ENCODE measurements around the gene KCNIP1. TPM values are rescaled to one million over a fixed set of nuclear protein-coding genes. Genes with fewer than 3 reads are reported as not detected.

Gene KCNIP1
- total RNA-seq, 2 donors from 2014 or later = 0.52 to 0.99 TPM

- DNase-seq = no peak
- Histone ChIP-seq H3K4me1 (no peaks in the 10 kb centered on the region), H3K27ac (no peak overlapping the region), H3K4me3 (no peak overlapping the region), H3K36me3 (replicated peaks in 1 of 2; ENCODE audit: insufficient read depth in 1 of 2, low read depth in 2 of 2) (no peaks in the 10 kb centered on the region), H3K27me3 (no peaks in the 10 kb centered on the region), H3K9me3 (no peaks in the 10 kb centered on the region)
- 55 to 57% methylated on average over 10 of the region's 10 CpGs for WGBS, 2 donors
- no peak for ATAC-seq
- intact Hi-C loops (cut with DNase I) = no loop called here
- TF ChIP-seq CTCF (IDR thresholded peaks at IDR 0.05) = no peak
- no peak for TF ChIP-seq POLR2A (IDR thresholded peaks at IDR 0.05)
Measured at GRCh38 chr5:170603109-170603508, 99.3 kb downstream of the KCNIP1 start.

GRCh38 chr5:170603578-170604565, 100.1 kb downstream of the KCNIP1 start:
- no peaks in the 10 kb centered on the region for H3K36me3 ChIP-seq (replicated peaks in 1 of 2; ENCODE audit: insufficient read depth in 1 of 2, low read depth in 2 of 2)
- H3K9me3 ChIP-seq = no peaks in the 10 kb centered on the region
- H3K4me3 ChIP-seq = no peak overlapping the region
- no peak overlapping the region for H3K27ac ChIP-seq
- no peaks in the 10 kb centered on the region for H3K4me1 ChIP-seq
- TF ChIP-seq CTCF (IDR thresholded peaks at IDR 0.05) (peak in 6 of 7 experiments; percentile 21 to 42 (median 38)), POLR2A (IDR thresholded peaks at IDR 0.05) (no peak)
- peak in 3 of 4 donors; percentile 26 to 34 (median 34) for DNase-seq
- WGBS, 2 donors = 49 to 60% methylated on average over 12 of the region's 12 CpGs
- peak; percentile 30 for ATAC-seq
- intact Hi-C loops (cut with DNase I) = no loop called here
- H3K27me3 ChIP-seq = no peaks in the 10 kb centered on the region

- H3K4me1 ChIP-seq = no peaks in the 10 kb centered on the region
- no peaks in the 10 kb centered on the region for H3K9me3 ChIP-seq
- no peak overlapping the region for H3K4me3 ChIP-seq
- no peak for DNase-seq
- H3K27me3 ChIP-seq = no peaks in the 10 kb centered on the region
- TF ChIP-seq POLR2A (IDR thresholded peaks at IDR 0.05) = no peak
- no peak for TF ChIP-seq CTCF (IDR thresholded peaks at IDR 0.05)
- intact Hi-C loops (cut with DNase I) = no loop called here
- no peak for ATAC-seq
- H3K27ac ChIP-seq = no peak overlapping the region
- WGBS, 2 donors = 65 to 82% methylated on average over 9 of the region's 9 CpGs
- no peaks in the 10 kb centered on the region for H3K36me3 ChIP-seq (replicated peaks in 1 of 2; ENCODE audit: insufficient read depth in 1 of 2, low read depth in 2 of 2)
Measured at GRCh38 chr5:170606941-170607340, 103.1 kb downstream of the KCNIP1 start.

- no peak for ATAC-seq
- no peaks in the 10 kb centered on the region for H3K27me3 ChIP-seq
Measured at GRCh38 chr5:170611449-170612090, 107.8 kb downstream of the KCNIP1 start.

More at GRCh38 chr5:170611449-170612090, 107.8 kb downstream of the KCNIP1 start:
- Histone ChIP-seq H3K9me3 (no peaks in the 10 kb centered on the region), H3K4me1 (no peaks in the 10 kb centered on the region), H3K36me3 (replicated peaks in 1 of 2; ENCODE audit: insufficient read depth in 1 of 2, low read depth in 2 of 2) (no peaks in the 10 kb centered on the region), H3K4me3 (no peak overlapping the region), H3K27ac (no peak overlapping the region)
- no peak for DNase-seq
- intact Hi-C loops (cut with DNase I) = no loop called here
- 36 to 40% methylated on average over 6 of the region's 6 CpGs for WGBS, 2 donors
- TF ChIP-seq POLR2A (IDR thresholded peaks at IDR 0.05) (no peak), CTCF (IDR thresholded peaks at IDR 0.05) (no peak)

All from body of pancreas (tissue), 4 donors.